ENCODE measurements around the gene PTPRG. TPM values are rescaled to one million over a fixed set of nuclear protein-coding genes. Genes with fewer than 3 reads are reported as not detected.
A peak's percentile ranks its signal among the peaks of the same experiment; 100 is the strongest.

Gene PTPRG
- total RNA-seq, 2 donors from 2014 or later: 33.9 to 39.2 TPM

GRCh38 chr3:62049033-62049432, 487.7 kb downstream of the PTPRG start:
- no peaks in the 10 kb centered on the region for H3K27me3 ChIP-seq
- no peak for DNase-seq (ENCODE audit: low spot score)
- no peak overlapping the region for H3K4me3 ChIP-seq
- no peak for TF ChIP-seq CTCF (IDR thresholded peaks at IDR 0.05)
- H3K9me3 ChIP-seq: no peaks in the 10 kb centered on the region
- H3K36me3 ChIP-seq: no peaks in the 10 kb centered on the region
- H3K27ac ChIP-seq: no peak overlapping the region
- no peaks in the 10 kb centered on the region for H3K4me1 ChIP-seq

- Histone ChIP-seq H3K4me1 (no peaks in the 10 kb centered on the region), H3K9me3 (no peaks in the 10 kb centered on the region), H3K27me3 (no peaks in the 10 kb centered on the region), H3K4me3 (no peak overlapping the region), H3K36me3 (no peaks in the 10 kb centered on the region), H3K27ac (no peak overlapping the region)
- peak in 1 of 2 donors; percentile 19 for TF ChIP-seq CTCF (IDR thresholded peaks at IDR 0.05)
- no peak for DNase-seq (ENCODE audit: low spot score)
These were observed 490.1 kb downstream of the PTPRG start for GRCh38 chr3:62051506-62051905.

- no peaks in the 10 kb centered on the region for H3K4me1 ChIP-seq
- no peak for TF ChIP-seq CTCF (IDR thresholded peaks at IDR 0.05)
- H3K4me3 ChIP-seq: no peak overlapping the region
- no peaks in the 10 kb centered on the region for H3K27me3 ChIP-seq
- DNase-seq (ENCODE audit: low spot score): no peak
- no peak overlapping the region for H3K27ac ChIP-seq
- no peaks in the 10 kb centered on the region for H3K36me3 ChIP-seq
- H3K9me3 ChIP-seq: no peaks in the 10 kb centered on the region
These were observed 491.0 kb downstream of the PTPRG start for GRCh38 chr3:62052331-62052730.

GRCh38 chr3:62056658-62057057, 495.3 kb downstream of the PTPRG start:
- Histone ChIP-seq H3K4me3 (no peak overlapping the region), H3K4me1 (no peaks in the 10 kb centered on the region), H3K27me3 (no peaks in the 10 kb centered on the region), H3K36me3 (no peaks in the 10 kb centered on the region), H3K9me3 (no peaks in the 10 kb centered on the region), H3K27ac (no peak overlapping the region)
- no peak for DNase-seq (ENCODE audit: low spot score)
- TF ChIP-seq CTCF (IDR thresholded peaks at IDR 0.05): no peak

GRCh38 chr3:62057339-62058047, 496.1 kb downstream of the PTPRG start:
- TF ChIP-seq CTCF (IDR thresholded peaks at IDR 0.05): no peak
- Histone ChIP-seq H3K27me3 (no peaks in the 10 kb centered on the region), H3K9me3 (no peaks in the 10 kb centered on the region), H3K27ac (no peak overlapping the region), H3K4me3 (no peak overlapping the region), H3K4me1 (no peaks in the 10 kb centered on the region), H3K36me3 (no peaks in the 10 kb centered on the region)
- DNase-seq (ENCODE audit: low spot score): no peak
